ENCODE results near the gene PGF.

GRCh38 chr14:74929242-74929641 lies 26.2 kb downstream of the PGF start:
- TF ChIP-seq CTCF (conservative IDR thresholded peaks at IDR 0.05) (no peak), ZFX (IDR thresholded peaks at IDR 0.05) (no peak)
